ENCODE data around the gene ZNF689. TPM values are rescaled to one million over a fixed set of nuclear protein-coding genes. Genes with fewer than 3 reads are reported as not detected.

The ZNF689 gene
- total and polyA plus RNA-seq, 2 of the 13 experiments (the other 11 are each of a cell fraction or from before 2014, with no cell fraction given): 9.7 to 19.5 TPM

DNA sequence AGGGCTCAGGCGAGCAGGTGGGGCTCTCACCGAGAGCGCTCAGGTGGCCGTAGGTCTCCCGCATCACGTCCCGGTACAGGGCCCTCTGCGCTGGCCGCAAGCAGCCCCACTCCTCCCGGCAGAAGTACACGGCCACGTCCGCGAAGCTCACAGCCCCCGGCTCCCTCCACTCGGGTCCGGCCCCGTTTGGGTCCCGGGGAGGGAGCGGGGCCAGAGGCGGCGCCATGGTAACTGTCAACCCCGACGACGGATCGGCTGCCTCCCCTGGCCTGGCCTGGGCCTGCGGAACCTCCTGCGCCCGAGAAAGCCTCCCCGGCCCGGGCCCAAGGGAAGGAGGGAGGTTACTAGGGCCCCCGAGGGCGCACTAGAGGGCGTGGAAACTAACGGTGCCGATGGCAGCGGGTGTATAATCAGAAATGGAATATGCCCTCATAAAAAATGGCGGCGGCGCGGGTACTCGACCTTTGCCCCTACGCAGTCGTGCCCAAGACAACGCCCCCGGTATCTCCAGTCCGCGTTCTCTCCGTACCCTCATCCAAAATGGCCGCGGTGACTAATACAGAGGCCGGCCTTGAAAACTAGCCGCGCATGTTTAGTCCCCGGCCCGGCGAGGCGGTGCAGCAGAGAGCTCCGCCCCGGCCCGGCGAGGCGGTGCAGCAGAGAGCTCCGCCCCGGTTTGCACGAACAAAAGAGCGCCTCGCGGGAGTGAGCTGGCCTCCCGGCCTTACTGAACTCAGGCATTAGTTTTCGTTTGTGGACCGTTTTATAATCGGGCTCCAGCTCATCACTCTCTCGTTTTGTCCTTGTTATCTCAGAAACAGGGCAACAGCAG, 52.0 kb downstream of the ZNF689 start, which contains the start of gene ZNF764 (continued):
- TF ChIP-seq, protein P1, sequence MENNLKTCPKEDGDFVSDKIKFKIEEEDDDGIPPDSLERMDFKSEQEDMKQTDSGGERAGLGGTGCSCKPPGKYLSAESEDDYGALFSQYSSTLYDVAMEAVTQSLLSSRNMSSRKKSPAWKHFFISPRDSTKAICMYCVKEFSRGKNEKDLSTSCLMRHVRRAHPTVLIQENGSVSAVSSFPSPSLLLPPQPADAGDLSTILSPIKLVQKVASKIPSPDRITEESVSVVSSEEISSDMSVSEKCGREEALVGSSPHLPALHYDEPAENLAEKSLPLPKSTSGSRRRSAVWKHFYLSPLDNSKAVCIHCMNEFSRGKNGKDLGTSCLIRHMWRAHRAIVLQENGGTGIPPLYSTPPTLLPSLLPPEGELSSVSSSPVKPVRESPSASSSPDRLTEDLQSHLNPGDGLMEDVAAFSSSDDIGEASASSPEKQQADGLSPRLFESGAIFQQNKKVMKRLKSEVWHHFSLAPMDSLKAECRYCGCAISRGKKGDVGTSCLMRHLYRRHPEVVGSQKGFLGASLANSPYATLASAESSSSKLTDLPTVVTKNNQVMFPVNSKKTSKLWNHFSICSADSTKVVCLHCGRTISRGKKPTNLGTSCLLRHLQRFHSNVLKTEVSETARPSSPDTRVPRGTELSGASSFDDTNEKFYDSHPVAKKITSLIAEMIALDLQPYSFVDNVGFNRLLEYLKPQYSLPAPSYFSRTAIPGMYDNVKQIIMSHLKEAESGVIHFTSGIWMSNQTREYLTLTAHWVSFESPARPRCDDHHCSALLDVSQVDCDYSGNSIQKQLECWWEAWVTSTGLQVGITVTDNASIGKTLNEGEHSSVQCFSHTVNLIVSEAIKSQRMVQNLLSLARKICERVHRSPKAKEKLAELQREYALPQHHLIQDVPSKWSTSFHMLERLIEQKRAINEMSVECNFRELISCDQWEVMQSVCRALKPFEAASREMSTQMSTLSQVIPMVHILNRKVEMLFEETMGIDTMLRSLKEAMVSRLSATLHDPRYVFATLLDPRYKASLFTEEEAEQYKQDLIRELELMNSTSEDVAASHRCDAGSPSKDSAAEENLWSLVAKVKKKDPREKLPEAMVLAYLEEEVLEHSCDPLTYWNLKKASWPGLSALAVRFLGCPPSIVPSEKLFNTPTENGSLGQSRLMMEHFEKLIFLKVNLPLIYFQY (CRISPR knock-in tag; IDR thresholded peaks at IDR 0.05; ENCODE audit: borderline replicate concordance): peak; percentile 90
- TF ChIP-seq ZSCAN9 (CRISPR knock-in tag; IDR thresholded peaks at IDR 0.05; ENCODE audit: borderline replicate concordance) (no peak), TBX2 (CRISPR knock-in tag; IDR thresholded peaks at IDR 0.05; ENCODE audit: borderline replicate concordance) (peak; percentile 53; the same call in 1 of the 2 replicates), GFI1 (CRISPR knock-in tag; IDR thresholded peaks at IDR 0.05; ENCODE audit: borderline replicate concordance) (no peak), DR1 (CRISPR knock-in tag; IDR thresholded peaks at IDR 0.05) (peak; percentile 93), FOXC1 (CRISPR knock-in tag; IDR thresholded peaks at IDR 0.05; ENCODE audit: borderline replicate concordance) (peak; percentile 87), ZEB1 (IDR thresholded peaks at IDR 0.05; ENCODE audit: insufficient replicate concordance, low read depth) (peak; percentile 61), FIP1L1 (IDR thresholded peaks at IDR 0.05; ENCODE audit: borderline replicate concordance, insufficient read depth, low read depth, low read length) (no peak), FOXM1 (CRISPR knock-in tag; IDR thresholded peaks at IDR 0.05) (no peak)
- TF ChIP-seq, protein P2, sequence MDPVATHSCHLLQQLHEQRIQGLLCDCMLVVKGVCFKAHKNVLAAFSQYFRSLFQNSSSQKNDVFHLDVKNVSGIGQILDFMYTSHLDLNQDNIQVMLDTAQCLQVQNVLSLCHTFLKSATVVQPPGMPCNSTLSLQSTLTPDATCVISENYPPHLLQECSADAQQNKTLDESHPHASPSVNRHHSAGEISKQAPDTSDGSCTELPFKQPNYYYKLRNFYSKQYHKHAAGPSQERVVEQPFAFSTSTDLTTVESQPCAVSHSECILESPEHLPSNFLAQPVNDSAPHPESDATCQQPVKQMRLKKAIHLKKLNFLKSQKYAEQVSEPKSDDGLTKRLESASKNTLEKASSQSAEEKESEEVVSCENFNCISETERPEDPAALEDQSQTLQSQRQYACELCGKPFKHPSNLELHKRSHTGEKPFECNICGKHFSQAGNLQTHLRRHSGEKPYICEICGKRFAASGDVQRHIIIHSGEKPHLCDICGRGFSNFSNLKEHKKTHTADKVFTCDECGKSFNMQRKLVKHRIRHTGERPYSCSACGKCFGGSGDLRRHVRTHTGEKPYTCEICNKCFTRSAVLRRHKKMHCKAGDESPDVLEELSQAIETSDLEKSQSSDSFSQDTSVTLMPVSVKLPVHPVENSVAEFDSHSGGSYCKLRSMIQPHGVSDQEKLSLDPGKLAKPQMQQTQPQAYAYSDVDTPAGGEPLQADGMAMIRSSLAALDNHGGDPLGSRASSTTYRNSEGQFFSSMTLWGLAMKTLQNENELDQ (CRISPR knock-in tag; IDR thresholded peaks at IDR 0.05; ENCODE audit: borderline replicate concordance): peak; percentile 18; the same call in 1 of the 2 replicates
- TF ChIP-seq, protein P3, sequence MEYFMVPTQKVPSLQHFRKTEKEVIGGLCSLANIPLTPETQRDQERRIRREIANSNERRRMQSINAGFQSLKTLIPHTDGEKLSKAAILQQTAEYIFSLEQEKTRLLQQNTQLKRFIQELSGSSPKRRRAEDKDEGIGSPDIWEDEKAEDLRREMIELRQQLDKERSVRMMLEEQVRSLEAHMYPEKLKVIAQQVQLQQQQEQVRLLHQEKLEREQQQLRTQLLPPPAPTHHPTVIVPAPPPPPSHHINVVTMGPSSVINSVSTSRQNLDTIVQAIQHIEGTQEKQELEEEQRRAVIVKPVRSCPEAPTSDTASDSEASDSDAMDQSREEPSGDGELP (IDR thresholded peaks at IDR 0.05; ENCODE audit: borderline replicate concordance, low read depth): peak; percentile 19; the same call in 1 of the 2 replicates
- TF ChIP-seq, protein P4, sequence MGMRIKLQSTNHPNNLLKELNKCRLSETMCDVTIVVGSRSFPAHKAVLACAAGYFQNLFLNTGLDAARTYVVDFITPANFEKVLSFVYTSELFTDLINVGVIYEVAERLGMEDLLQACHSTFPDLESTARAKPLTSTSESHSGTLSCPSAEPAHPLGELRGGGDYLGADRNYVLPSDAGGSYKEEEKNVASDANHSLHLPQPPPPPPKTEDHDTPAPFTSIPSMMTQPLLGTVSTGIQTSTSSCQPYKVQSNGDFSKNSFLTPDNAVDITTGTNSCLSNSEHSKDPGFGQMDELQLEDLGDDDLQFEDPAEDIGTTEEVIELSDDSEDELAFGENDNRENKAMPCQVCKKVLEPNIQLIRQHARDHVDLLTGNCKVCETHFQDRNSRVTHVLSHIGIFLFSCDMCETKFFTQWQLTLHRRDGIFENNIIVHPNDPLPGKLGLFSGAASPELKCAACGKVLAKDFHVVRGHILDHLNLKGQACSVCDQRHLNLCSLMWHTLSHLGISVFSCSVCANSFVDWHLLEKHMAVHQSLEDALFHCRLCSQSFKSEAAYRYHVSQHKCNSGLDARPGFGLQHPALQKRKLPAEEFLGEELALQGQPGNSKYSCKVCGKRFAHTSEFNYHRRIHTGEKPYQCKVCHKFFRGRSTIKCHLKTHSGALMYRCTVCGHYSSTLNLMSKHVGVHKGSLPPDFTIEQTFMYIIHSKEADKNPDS (CRISPR knock-in tag; IDR thresholded peaks at IDR 0.05): peak; percentile 89
- TF ChIP-seq, protein P5, sequence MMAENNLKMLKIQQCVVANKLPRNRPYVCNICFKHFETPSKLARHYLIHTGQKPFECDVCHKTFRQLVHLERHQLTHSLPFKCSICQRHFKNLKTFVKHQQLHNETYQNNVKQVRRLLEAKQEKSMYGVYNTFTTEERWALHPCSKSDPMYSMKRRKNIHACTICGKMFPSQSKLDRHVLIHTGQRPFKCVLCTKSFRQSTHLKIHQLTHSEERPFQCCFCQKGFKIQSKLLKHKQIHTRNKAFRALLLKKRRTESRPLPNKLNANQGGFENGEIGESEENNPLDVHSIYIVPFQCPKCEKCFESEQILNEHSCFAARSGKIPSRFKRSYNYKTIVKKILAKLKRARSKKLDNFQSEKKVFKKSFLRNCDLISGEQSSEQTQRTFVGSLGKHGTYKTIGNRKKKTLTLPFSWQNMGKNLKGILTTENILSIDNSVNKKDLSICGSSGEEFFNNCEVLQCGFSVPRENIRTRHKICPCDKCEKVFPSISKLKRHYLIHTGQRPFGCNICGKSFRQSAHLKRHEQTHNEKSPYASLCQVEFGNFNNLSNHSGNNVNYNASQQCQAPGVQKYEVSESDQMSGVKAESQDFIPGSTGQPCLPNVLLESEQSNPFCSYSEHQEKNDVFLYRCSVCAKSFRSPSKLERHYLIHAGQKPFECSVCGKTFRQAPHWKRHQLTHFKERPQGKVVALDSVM (CRISPR knock-in tag; IDR thresholded peaks at IDR 0.05): peak; percentile 84
- TF ChIP-seq, protein P6, sequence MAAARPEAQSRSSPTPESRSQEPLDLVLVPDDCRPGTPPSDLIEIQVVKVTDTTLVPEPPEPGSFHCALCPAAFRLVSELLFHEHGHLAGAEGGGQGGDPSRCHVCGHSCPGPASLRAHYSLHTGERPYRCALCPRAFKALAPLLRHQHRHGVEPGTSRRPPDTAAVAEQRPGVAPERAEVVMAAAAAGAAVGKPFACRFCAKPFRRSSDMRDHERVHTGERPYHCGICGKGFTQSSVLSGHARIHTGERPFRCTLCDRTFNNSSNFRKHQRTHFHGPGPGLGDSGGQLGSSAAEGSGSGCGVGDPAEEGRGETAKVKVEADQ (CRISPR knock-in tag; IDR thresholded peaks at IDR 0.05; ENCODE audit: borderline replicate concordance): peak; percentile 77

All from HepG2 (cell line).